Fibroblast of lung (primary cell): ENCODE data around the gene CERS5. TPM values are rescaled to one million over a fixed set of nuclear protein-coding genes. Genes with fewer than 3 reads are reported as not detected.
A peak's percentile ranks its signal among the peaks of the same experiment; 100 is the strongest.
"Not testable (repeated sequence)": the region's sequence is repeated elsewhere in the genome, so short reads cannot be mapped to it uniquely, and the experiment has no call there.

Source experiments
- DNase-seq, 2 donors: peaks; one replicate each; pipeline versions ENCODE4 v3.0.0 to v3.0.0-alpha.2; 2010; ENCODE audit warnings: low read depth in 2 of 2
- H2AFZ ChIP-seq: 2 replicates; pipeline ENCODE4 v1.5.1; 2012; ENCODE audit warnings: low read length, control low read depth, inconsistent platforms
- H3K27ac ChIP-seq: 2 replicates; pipeline ENCODE4 v1.5.1; 2011; ENCODE audit warnings: low read length, control low read depth; ENCODE audit not compliant: insufficient read depth
- H3K27me3 ChIP-seq: 2 replicates; pipeline ENCODE4 v1.5.1; 2011; ENCODE audit warnings: mild to moderate bottlenecking, low read length; ENCODE audit not compliant: control insufficient read depth, insufficient read depth
- H3K36me3 ChIP-seq: 2 replicates; pipeline ENCODE4 v1.5.1; 2011; ENCODE audit warnings: low read length; ENCODE audit not compliant: control insufficient read depth, insufficient read depth
- H3K4me1 ChIP-seq: 2 replicates; pipeline ENCODE4 v1.5.1; 2011; ENCODE audit warnings: low read length; ENCODE audit not compliant: control insufficient read depth, insufficient read depth; ENCODE audit errors: extremely low read depth
- H3K4me2 ChIP-seq: 2 replicates; pipeline ENCODE4 v1.5.1; 2011; ENCODE audit warnings: low read length, control low read depth; ENCODE audit not compliant: insufficient read depth; ENCODE audit errors: extremely low read depth
- H3K4me3 ChIP-seq, 4 experiments: fragments of 200-600 bp in 1 of 4; sonication (generic) in 1 of 4; replicated peaks in 1 of 4; 2 replicates each; pipeline ENCODE4 v1.5.1; 2011 to 2016; ENCODE audit warnings: low read length in 4 of 4, low read depth in 3 of 4, mild to moderate bottlenecking in 3 of 4, control low read depth in 2 of 4, inconsistent platforms in 1 of 4, mixed read lengths in 1 of 4; ENCODE audit not compliant: insufficient read depth in 1 of 4; ENCODE audit errors: control extremely low read depth in 1 of 4
- H3K79me2 ChIP-seq: 2 replicates; pipeline ENCODE4 v1.5.1; 2012; ENCODE audit warnings: mild to moderate bottlenecking, low read length, inconsistent platforms; ENCODE audit not compliant: control insufficient read depth, insufficient read depth
- H3K9ac ChIP-seq: 2 replicates; pipeline ENCODE4 v1.5.1; 2011; ENCODE audit warnings: mild to moderate bottlenecking, low read length, control low read depth; ENCODE audit not compliant: insufficient read depth
- H3K9me3 ChIP-seq: 2 replicates; pipeline ENCODE4 v1.5.1; 2012; ENCODE audit warnings: low read depth, low read length; ENCODE audit not compliant: control insufficient read depth, insufficient read depth
- H4K20me1 ChIP-seq: 2 replicates; pipeline ENCODE4 v1.5.1; 2011; ENCODE audit warnings: low read length; ENCODE audit not compliant: control insufficient read depth, insufficient read depth; ENCODE audit errors: extremely low read depth
- CTCF ChIP-seq, 2 donors: IDR thresholded peaks in 1 of 2; conservative IDR thresholded peaks in 1 of 2; 1 replicate in 1 of 2; 2 replicates in 1 of 2; pipeline ENCODE4 v1.5.1; 2011 to 2012; ENCODE audit warnings: low read length in 2 of 2, control low read depth in 1 of 2, inconsistent platforms in 1 of 2, low read depth in 1 of 2, mild to moderate bottlenecking in 1 of 2
- EZH2 ChIP-seq: IDR thresholded peaks from 2 replicates; pipeline ENCODE4 v1.5.1; 2012; ENCODE audit warnings: low read length, control low read depth, mild to moderate bottlenecking; ENCODE audit errors: missing control alignments
- polyA plus RNA-seq, 2 donors: library from polyadenylated mRNA; depleted of rRNA in 1 of 2; stranded (reverse) in 1 of 2; unstranded in 1 of 2; fragments of >200 nt; gene quantifications; 2 replicates each; pipeline ENCODE4 v1.2.1, GENCODE V29; 2011 to 2012; ENCODE audit warnings: missing spikeins in 1 of 2
- total RNA-seq: library from RNA; depleted of rRNA; stranded (reverse); fragments of >200 nt; gene quantifications from 2 replicates; pipeline ENCODE4 v1.2.1, GENCODE V29; 2014

Gene CERS5
- total and polyA plus RNA-seq, 2 donors (not counting 1 experiment from before 2014, with no cell fraction given): 51.0 to 74.4 TPM

- peak overlapping the region; percentile 32 for H3K9ac ChIP-seq
- peaks cover 10% of the 10 kb centered on the region for H3K79me2 ChIP-seq
- H3K27me3 ChIP-seq: no peaks in the 10 kb centered on the region
- H4K20me1 ChIP-seq: no peaks in the 10 kb centered on the region
- H3K4me1 ChIP-seq: peaks cover 6% of the 10 kb centered on the region
- H2AFZ ChIP-seq: no peak overlapping the region
- DNase-seq: no peak
- no peaks in the 10 kb centered on the region for H3K9me3 ChIP-seq
- H3K36me3 ChIP-seq: peaks cover 13% of the 10 kb centered on the region
- peak overlapping the region; percentile 90 for H3K4me2 ChIP-seq
- TF ChIP-seq EZH2 (no peak), CTCF (conservative IDR thresholded peaks at IDR 0.05 in 1 of 2, IDR thresholded peaks at IDR 0.05 in 1 of 2; ENCODE audit: low read depth in 1 of 2, low read length in 2 of 2) (no peak)
- peak overlapping the region; percentile 52 to 94 (median 74) for H3K4me3 ChIP-seq
- H3K27ac ChIP-seq: no peak overlapping the region
These were observed 81.5 kb downstream of the CERS5 start for GRCh38 chr12:50085615-50086072.

- peak; percentile 91 to 93 for DNase-seq
- peaks cover 9% of the 10 kb centered on the region for H3K36me3 ChIP-seq
- peaks cover 10% of the 10 kb centered on the region for H3K79me2 ChIP-seq
- peak within 1 kb of the TSS; percentile 90 for H3K4me2 ChIP-seq
- H3K4me1 ChIP-seq: peaks cover 6% of the 10 kb centered on the region
- H3K27ac ChIP-seq: peak within 1 kb of the TSS; percentile 87
- H2AFZ ChIP-seq: peak within 1 kb of the TSS; percentile 94
- TF ChIP-seq EZH2 (no peak), CTCF (conservative IDR thresholded peaks at IDR 0.05 in 1 of 2, IDR thresholded peaks at IDR 0.05 in 1 of 2; ENCODE audit: low read depth in 1 of 2, low read length in 2 of 2) (peak; percentile 55 to 57)
- no peaks in the 10 kb centered on the region for H3K9me3 ChIP-seq
- H3K9ac ChIP-seq: peak within 1 kb of the TSS; percentile 80
- H3K27me3 ChIP-seq: no peaks in the 10 kb centered on the region
- H3K4me3 ChIP-seq: peak within 1 kb of the TSS; percentile 70 to 100 (median 96)
- H4K20me1 ChIP-seq: no peaks in the 10 kb centered on the region
These were observed 82.2 kb downstream of the CERS5 start, which contains the start of gene SMARCD1 for GRCh38 chr12:50084775-50085614. TSS of gene SMARCD1 (plus strand) at chr12:50085342. CDS start at chr12:50085370, 28 bp downstream.

GRCh38 chr12:50084409-50084774, 82.8 kb downstream of the CERS5 start:
- not testable (repeated sequence) for H3K79me2 ChIP-seq, H3K36me3 ChIP-seq, H4K20me1 ChIP-seq, H3K27me3 ChIP-seq, DNase-seq, H3K4me1 ChIP-seq, H3K9me3 ChIP-seq
- Histone ChIP-seq H3K4me2 (peak overlapping the region; percentile 88), H3K9ac (peak overlapping the region; percentile 80), H3K27ac (peak overlapping the region; percentile 87), H2AFZ (peak overlapping the region; percentile 94), H3K4me3 (peak overlapping the region; percentile 70 to 100 (median 96))
